ENCODE results near the gene HOMER1. TPM values are rescaled to one million over a fixed set of nuclear protein-coding genes. Genes with fewer than 3 reads are reported as not detected.

Gene HOMER1
- total RNA-seq, 1 experiment from 2014 or later, result 17.2 TPM

DNA sequence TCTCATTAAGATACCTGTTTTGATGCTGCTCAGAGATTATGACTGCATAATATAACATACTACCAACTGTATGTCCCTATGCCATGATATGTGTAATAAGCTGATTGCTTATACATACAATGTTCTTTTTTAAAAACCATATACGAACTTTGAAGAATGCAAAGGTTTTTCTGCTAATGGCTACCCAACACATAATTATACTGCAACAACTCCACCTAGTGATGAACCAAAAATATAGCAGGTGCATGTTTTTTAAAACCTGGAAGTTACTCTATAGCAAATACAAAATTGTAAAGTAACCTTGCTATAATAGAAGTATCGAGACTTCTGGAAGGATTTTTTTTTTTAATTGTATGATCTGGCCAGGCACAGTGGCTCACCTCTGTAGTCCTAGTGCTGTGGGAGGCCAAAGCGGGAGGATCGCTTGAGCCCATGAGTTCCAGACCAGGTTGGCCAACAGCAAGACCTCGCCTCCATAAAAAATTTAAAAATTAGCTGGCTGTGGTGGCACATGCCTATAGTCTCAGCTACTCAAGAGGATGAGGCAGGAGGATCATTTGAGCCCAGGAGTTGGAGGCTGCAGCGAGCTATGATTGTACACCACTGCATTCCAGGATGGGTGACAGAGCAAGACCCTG is 49.1 kb downstream of the HOMER1 start:
- Mint-ChIP-seq H3K36me3 (ENCODE audit: insufficient read depth, unreplicated experiment) (no peaks in the 10 kb centered on the region), H3K27ac (ENCODE audit: low read depth, unreplicated experiment) (no peak overlapping the region), H3K27me3 (ENCODE audit: insufficient read depth, unreplicated experiment) (no peaks in the 10 kb centered on the region), H3K9me3 (ENCODE audit: unreplicated experiment) (no peaks in the 10 kb centered on the region), H3K4me1 (ENCODE audit: insufficient read depth, unreplicated experiment) (no peaks in the 10 kb centered on the region), H3K4me3 (ENCODE audit: unreplicated experiment) (no peak overlapping the region)
- intact Hi-C loops (cut with micrococcal nuclease), result loop anchor here (1.0 to 2.0 kb wide), 4 partner anchors 48 to 440 kb away; no protein-coding TSS in a partner anchor
- CTCF ChIA-PET, result interaction anchor here (0.5 to 9.6 kb wide), 40 partner anchors 8 to 1143 kb away, joined by 3 to 83 read pairs (median 4); no protein-coding TSS in a partner anchor
- no TSS peak for BruUV-seq (replicated peaks)
- TF ChIP-seq CTCF (IDR thresholded peaks at IDR 0.05; ENCODE audit: unreplicated experiment), result peak; percentile 58
- POLR2A ChIA-PET, result interaction anchor here (0.6 to 1.7 kb wide), 5 partner anchors 28 to 221 kb away, joined by 3 to 6 read pairs (median 3); partner anchors contain the start of gene HOMER1
- peak; percentile 31 for DNase-seq (ENCODE audit: unreplicated experiment)

DNA sequence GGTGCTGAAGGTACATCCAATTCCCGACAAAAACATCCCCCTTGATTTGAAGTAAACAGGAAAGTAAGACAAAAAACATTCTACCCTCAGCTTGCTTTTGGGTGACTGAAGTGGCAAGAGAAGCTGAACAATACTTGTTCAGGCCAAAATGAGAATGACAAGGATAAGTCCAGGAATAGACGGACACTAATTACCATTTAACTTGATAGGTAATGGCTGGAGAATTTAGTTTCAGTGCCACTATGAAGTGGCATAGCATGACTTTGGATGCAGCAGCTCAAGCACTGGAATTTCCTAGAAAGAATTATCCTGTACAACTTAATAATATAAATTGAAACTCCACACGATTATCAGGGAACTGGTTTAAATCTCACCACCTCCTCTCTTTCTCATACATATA is 49.7 kb downstream of the HOMER1 start:
- no TSS peak for BruUV-seq (replicated peaks)
- H3K9me3 Mint-ChIP-seq (ENCODE audit: unreplicated experiment), result no peaks in the 10 kb centered on the region
- TF ChIP-seq CTCF (IDR thresholded peaks at IDR 0.05; ENCODE audit: unreplicated experiment), result no peak
- H3K27me3 Mint-ChIP-seq (ENCODE audit: insufficient read depth, unreplicated experiment), result no peaks in the 10 kb centered on the region
- no peaks in the 10 kb centered on the region for H3K36me3 Mint-ChIP-seq (ENCODE audit: insufficient read depth, unreplicated experiment)
- ChIA-PET CTCF (interaction anchor here (0.6 to 9.6 kb wide), 33 partner anchors 8 to 441 kb away, joined by 3 to 83 read pairs (median 4); no protein-coding TSS in a partner anchor), POLR2A (interaction anchor here (0.6 to 1.7 kb wide), 2 partner anchors 28 to 80 kb away, joined by 4 to 6 read pairs; no protein-coding TSS in a partner anchor)
- intact Hi-C loops (cut with micrococcal nuclease), result loop anchor here (1.0 to 2.0 kb wide), 4 partner anchors 49 to 439 kb away; no protein-coding TSS in a partner anchor
- DNase-seq (ENCODE audit: unreplicated experiment), result no peak
- H3K4me3 Mint-ChIP-seq (ENCODE audit: unreplicated experiment), result no peak overlapping the region
- no peaks in the 10 kb centered on the region for H3K4me1 Mint-ChIP-seq (ENCODE audit: insufficient read depth, unreplicated experiment)
- no peak overlapping the region for H3K27ac Mint-ChIP-seq (ENCODE audit: low read depth, unreplicated experiment)

DNA sequence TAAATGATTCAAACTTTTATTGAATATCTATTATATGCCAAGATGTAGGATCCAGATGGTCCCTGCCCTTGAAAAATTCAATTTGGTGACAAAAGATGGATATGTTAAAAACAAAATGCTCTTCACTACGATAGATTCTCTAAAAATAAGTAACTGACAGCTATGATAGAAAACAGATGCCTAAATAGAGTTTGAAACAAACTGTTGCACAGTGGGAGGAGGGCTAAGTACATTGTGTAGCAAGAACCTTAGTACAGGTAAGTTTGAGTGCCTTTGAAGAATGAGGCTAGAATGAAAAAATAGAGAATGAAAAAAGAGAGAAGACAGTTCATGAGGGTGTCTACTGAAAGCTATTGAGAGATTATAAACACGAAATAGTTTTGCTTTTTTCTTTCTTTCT is 54.3 kb downstream of the HOMER1 start:
- Mint-ChIP-seq H3K27ac (ENCODE audit: low read depth, unreplicated experiment) (no peak overlapping the region), H3K9me3 (ENCODE audit: unreplicated experiment) (no peaks in the 10 kb centered on the region)
- intact Hi-C loops (cut with micrococcal nuclease), result no loop called here

More for the DNA sequence above, 54.3 kb downstream of the HOMER1 start:
- POLR2A ChIA-PET, result interaction anchor here (0.5 to 1.5 kb wide), 2 partner anchors 221 to 437 kb away, joined by 3 to 5 read pairs; no protein-coding TSS in a partner anchor
- Mint-ChIP-seq H3K27me3 (ENCODE audit: insufficient read depth, unreplicated experiment) (no peaks in the 10 kb centered on the region), H3K36me3 (ENCODE audit: insufficient read depth, unreplicated experiment) (no peaks in the 10 kb centered on the region), H3K4me1 (ENCODE audit: insufficient read depth, unreplicated experiment) (no peaks in the 10 kb centered on the region), H3K4me3 (ENCODE audit: unreplicated experiment) (no peak overlapping the region)
- BruUV-seq (replicated peaks), result no TSS peak
- CTCF ChIA-PET, result interaction anchor here (0.7 to 9.6 kb wide), 8 partner anchors 10 to 439 kb away, joined by 3 to 83 read pairs (median 5); no protein-coding TSS in a partner anchor
- no peak for DNase-seq (ENCODE audit: unreplicated experiment)
- no peak for TF ChIP-seq CTCF (IDR thresholded peaks at IDR 0.05; ENCODE audit: unreplicated experiment)

All from MCF 10A (cell line).